K562 (cell line): Measurements from ENCODE around the gene BRPF1. TPM values are rescaled to one million over a fixed set of nuclear protein-coding genes. Genes with fewer than 3 reads are reported as not detected.

ENCODE experiments used
- BHLHE40 ChIP-seq: IDR thresholded peaks from 2 replicates; pipeline ENCODE4 v1.6.1; 2011; ENCODE audit warnings: low read length, improper control_type of control experiment
- CBFA2T2 ChIP-seq: fragments of 450-650 bp; conservative IDR thresholded peaks from 2 replicates; pipeline ENCODE4 v1.6.1; 2017; ENCODE audit warnings: mild to moderate bottlenecking
- CTBP1 ChIP-seq: fragments of 450-650 bp; IDR thresholded peaks from 2 replicates; pipeline ENCODE4 v1.6.1; 2016; ENCODE audit warnings: borderline replicate concordance
- HDAC3 ChIP-seq: fragments of 450-650 bp; IDR thresholded peaks from 2 replicates; pipeline ENCODE4 v1.6.1; 2018; ENCODE audit warnings: borderline replicate concordance, mild to moderate bottlenecking, moderate library complexity; ENCODE audit not compliant: partially characterized antibody
- HNRNPLL ChIP-seq: fragments of 200-400 bp; formaldehyde crosslinking; IDR thresholded peaks from 2 replicates; pipeline ENCODE4 v1.6.1; 2017; ENCODE audit warnings: low read length, low read depth, mild to moderate bottlenecking; ENCODE audit not compliant: poor library complexity, severe bottlenecking
- KAT2B ChIP-seq: IDR thresholded peaks from one replicate; pipeline ENCODE4 v1.6.1; 2012; ENCODE audit warnings: low read depth, mild to moderate bottlenecking, control low read depth, inconsistent platforms, low read length, moderate library complexity
- KLF16 ChIP-seq: IDR thresholded peaks from 2 replicates; pipeline ENCODE4 v1.6.1; 2016; ENCODE audit warnings: antibody characterized with exemption
- MAZ ChIP-seq, 2 experiments: fragments of 450-650 bp in 1 of 2; sonication (generic) in 1 of 2; formaldehyde crosslinking; IDR thresholded peaks in 1 of 2; conservative IDR thresholded peaks in 1 of 2; 2 replicates each; pipeline versions ENCODE4 v1.4.0 to v1.5.0; 2020; ENCODE audit warnings: mild to moderate bottlenecking in 1 of 2, missing genetic modification reagents in 1 of 2
- MECOM ChIP-seq: fragments of 250-450 bp; sonication (Bioruptor Pico); IDR thresholded peaks from 2 replicates; pipeline ENCODE4 v1.8.0; 2022; ENCODE audit warnings: inconsistent platforms
- REST ChIP-seq, 2 experiments: fragments of 450-650 bp; formaldehyde crosslinking in 1 of 2; IDR thresholded peaks; 2 replicates each; pipeline versions ENCODE4 v1.4.0 to v1.6.1; 2014 to 2020; ENCODE audit warnings: mild to moderate bottlenecking in 2 of 2, borderline replicate concordance in 1 of 2, low read depth in 1 of 2
- SMARCE1 ChIP-seq: fragments of 450-650 bp; IDR thresholded peaks from 2 replicates; pipeline ENCODE4 v1.7.1; 2016; ENCODE audit warnings: mild to moderate bottlenecking
- USF1 ChIP-seq: sonication (generic); formaldehyde crosslinking; IDR thresholded peaks from 2 replicates; pipeline ENCODE4 v1.9.0; 2022; ENCODE audit warnings: mild to moderate bottlenecking, missing genetic modification reagents
- VEZF1 ChIP-seq: fragments of 200-800 bp; sonication (Bioruptor generic); IDR thresholded peaks from 2 replicates; pipeline ENCODE4 v1.6.1; 2017; ENCODE audit warnings: missing genetic modification characterization, missing compliant biosample characterization
- YY1 ChIP-seq, 3 experiments: IDR thresholded peaks; 2 replicates each; pipeline ENCODE4 v1.6.1; 2011; ENCODE audit warnings: low read length in 2 of 3, mild to moderate bottlenecking in 2 of 3, moderate library complexity in 2 of 3, borderline replicate concordance in 1 of 3, control low read depth in 1 of 3, low read depth in 1 of 3; ENCODE audit not compliant: insufficient read depth in 3 of 3, insufficient replicate concordance in 2 of 3, control insufficient read depth in 1 of 3, insufficient read length in 1 of 3; ENCODE audit errors: extremely low read depth in 1 of 3
- ZBTB7A ChIP-seq: IDR thresholded peaks from 2 replicates; pipeline ENCODE4 v1.6.1; 2011; ENCODE audit warnings: low read depth, mild to moderate bottlenecking, low read length, moderate library complexity, borderline replicate concordance; ENCODE audit not compliant: control insufficient read depth
- ZNF232 ChIP-seq: sonication (generic); formaldehyde crosslinking; IDR thresholded peaks from 2 replicates; pipeline ENCODE4 v1.8.0; 2022; ENCODE audit warnings: mild to moderate bottlenecking, missing genetic modification reagents
- polyA plus RNA-seq, 8 experiments: library from polyadenylated mRNA; depleted of rRNA in 4 of 8; stranded (reverse) in 5 of 8; unstranded in 3 of 8; fragments of >200 nt; fragmentation: Nextera tagmentation in 2 of 8; fragmentation: Illumina TruSeq in 1 of 8; extraction: Ambion mirVana in 2 of 8; extraction: Trizol in 1 of 8; gene quantifications; 2 replicates each; pipeline versions ENCODE4 v1.2.1 to v1.2.3, GENCODE V29; 2011 to 2014; ENCODE audit warnings: inconsistent platforms in 1 of 8, missing spikeins in 1 of 8
- total RNA-seq, 7 experiments: library from RNA; depleted of rRNA in 6 of 7; stranded (reverse); fragments of >200 nt in 6 of 7; fragmentation: Illumina TruSeq in 2 of 7; extraction: Trizol in 2 of 7; gene quantifications; 2 replicates each; pipeline versions ENCODE4 v1.2.1 to v1.2.3, GENCODE V29; 2011 to 2021; ENCODE audit warnings: low replicate concordance in 1 of 7

BRPF1 gene
- total and polyA plus RNA-seq, 9 of the 15 experiments (the other 6 are each of a cell fraction or from before 2014, with no cell fraction given) = 1.1 to 40.2 (median 23.5) TPM

GRCh38 chr3:9792405-9793160 lies 61.0 kb downstream of the BRPF1 start, which contains the start of the genes ARPC4 and TADA3 (continued):
- TF ChIP-seq HDAC3 (peak; percentile 26), SMARCE1 (no peak), MAZ (CRISPR knock-in tag; conservative IDR thresholded peaks at IDR 0.05 in 1 of 2, IDR thresholded peaks at IDR 0.05 in 1 of 2) (peak; percentile 81 to 97), KLF16 (no peak), VEZF1 (CRISPR knock-in tag) (peak; percentile 94), MECOM (CRISPR knock-in tag) (no peak), YY1 (IDR thresholded peaks at IDR 0.05; ENCODE audit: borderline replicate concordance in 1 of 3, control insufficient read depth in 1 of 3, extremely low read depth in 1 of 3, insufficient read depth in 3 of 3, insufficient read length in 1 of 3, insufficient replicate concordance in 2 of 3, low read depth in 1 of 3, low read length in 2 of 3) (peak in 2 of 3 experiments; percentile 62 to 77), ZNF232 (no peak), HNRNPLL (peak; percentile 67), KAT2B (no peak), REST (IDR thresholded peaks at IDR 0.05; ENCODE audit: borderline replicate concordance) (no peak), REST (CRISPR knock-in tag; IDR thresholded peaks at IDR 0.05; ENCODE audit: low read depth) (peak; percentile 56; the same call in 1 of the 2 replicates), ZBTB7A (peak; percentile 100), CBFA2T2 (no peak), USF1 (CRISPR knock-in tag) (no peak), BHLHE40 (peak; percentile 94), CTBP1 (no peak; the same call in none of the 2 replicates)
